Right lung (tissue), 5 donors: ENCODE data around the gene RNF187. TPM values are rescaled to one million over a fixed set of nuclear protein-coding genes. Genes with fewer than 3 reads are reported as not detected.

Experiments
- DNase-seq, 2 donors: peaks; one replicate each; pipeline ENCODE4 v3.0.0-alpha.2; 2013
- polyA plus RNA-seq, 5 donors: library from polyadenylated mRNA; unstranded; fragments of 120-200 nt; gene quantifications; one replicate each; pipeline versions ENCODE4 v1.2.1 to v1.2.3, GENCODE V29; 2013; ENCODE audit warnings: inconsistent platforms in 1 of 5, low replicate concordance in 1 of 5; ENCODE audit not compliant: insufficient read length in 5 of 5, insufficient read depth in 1 of 5

Gene RNF187
- polyA plus RNA-seq, 5 donors: 57.0 to 91.0 (median 67.7) TPM

GRCh38 chr1:228542376-228542775, 55.2 kb downstream of the RNF187 start:
- no peak for DNase-seq

DNA sequence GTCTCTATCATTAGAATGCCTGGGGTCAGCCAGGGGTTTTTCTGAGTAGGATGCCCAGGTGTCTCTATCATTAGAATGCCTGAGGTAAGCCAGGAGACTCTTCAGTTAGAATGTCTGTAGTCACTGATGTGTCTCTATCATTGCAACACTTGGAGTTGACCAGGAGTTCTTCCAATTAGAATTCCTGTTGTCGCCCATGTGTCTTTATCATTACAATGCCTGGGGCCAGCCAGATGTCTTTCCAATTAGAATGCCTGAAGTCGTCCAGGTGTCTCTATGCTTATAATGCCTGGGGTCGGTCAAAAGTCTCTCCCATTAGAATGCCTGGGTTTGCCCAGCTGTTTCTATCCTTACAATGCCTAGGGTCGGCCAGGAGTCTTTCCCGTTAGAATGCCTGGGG, 55.8 kb downstream of the RNF187 start:
- no peak for DNase-seq

DNA sequence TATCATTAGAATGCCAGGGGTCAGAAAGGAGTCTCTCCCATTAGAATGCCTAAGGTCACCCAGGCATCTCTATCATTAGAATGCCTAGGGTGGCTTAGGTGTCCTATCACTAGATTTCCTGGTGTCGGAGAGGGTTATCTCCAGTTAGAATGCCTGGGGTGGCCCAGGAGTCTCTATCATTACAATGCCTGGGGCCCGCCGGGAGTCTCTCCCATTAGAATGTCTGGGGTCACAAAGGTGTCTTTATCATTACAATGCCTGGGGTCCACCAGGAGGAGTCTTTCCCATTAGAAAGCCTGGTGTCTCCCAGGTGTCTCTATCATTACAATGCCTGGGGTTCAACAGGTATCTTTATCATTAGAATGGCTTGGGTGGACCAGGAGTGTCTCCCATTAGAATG, 56.2 kb downstream of the RNF187 start:
- DNase-seq: no peak

DNA sequence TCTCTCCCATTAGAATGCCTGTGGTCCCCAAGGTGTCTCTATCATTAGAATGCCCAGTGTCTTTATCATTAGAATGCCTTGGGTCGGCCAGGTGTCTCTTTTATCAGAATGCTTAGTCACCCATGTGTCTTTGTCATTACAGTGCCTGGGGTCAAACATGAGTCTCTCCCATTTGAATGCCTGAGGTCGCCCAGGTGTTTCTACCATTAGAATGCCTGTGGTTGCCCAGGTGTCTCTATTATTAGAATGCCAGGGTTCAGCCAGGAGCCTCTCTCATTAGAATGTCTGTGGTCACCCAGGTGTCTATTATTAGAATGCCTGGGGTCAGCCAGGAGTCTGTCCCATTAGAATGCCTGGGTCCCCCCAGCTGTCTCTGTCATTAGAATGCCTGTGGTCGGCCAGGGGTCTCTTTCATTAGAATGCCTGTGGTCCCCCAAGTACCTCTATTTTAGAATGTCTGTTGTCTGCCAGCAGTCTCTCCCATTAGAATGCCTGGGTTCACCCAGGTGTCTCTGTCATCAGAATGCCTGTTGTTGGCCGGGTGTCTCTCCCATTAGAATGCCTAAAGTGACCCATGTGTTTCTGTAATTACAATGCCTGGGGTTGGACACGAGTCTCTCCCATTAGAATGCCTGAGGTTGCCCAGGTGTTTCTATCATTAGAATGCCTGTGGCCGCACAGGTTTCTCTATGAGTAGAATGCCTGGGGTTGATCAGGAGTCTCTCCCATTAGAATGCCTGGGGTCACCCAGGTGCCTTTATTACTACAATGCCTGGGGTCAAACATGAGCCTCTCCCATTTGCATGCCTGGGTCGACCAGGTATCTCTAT, 57.1 kb downstream of the RNF187 start:
- DNase-seq: no peak

DNA sequence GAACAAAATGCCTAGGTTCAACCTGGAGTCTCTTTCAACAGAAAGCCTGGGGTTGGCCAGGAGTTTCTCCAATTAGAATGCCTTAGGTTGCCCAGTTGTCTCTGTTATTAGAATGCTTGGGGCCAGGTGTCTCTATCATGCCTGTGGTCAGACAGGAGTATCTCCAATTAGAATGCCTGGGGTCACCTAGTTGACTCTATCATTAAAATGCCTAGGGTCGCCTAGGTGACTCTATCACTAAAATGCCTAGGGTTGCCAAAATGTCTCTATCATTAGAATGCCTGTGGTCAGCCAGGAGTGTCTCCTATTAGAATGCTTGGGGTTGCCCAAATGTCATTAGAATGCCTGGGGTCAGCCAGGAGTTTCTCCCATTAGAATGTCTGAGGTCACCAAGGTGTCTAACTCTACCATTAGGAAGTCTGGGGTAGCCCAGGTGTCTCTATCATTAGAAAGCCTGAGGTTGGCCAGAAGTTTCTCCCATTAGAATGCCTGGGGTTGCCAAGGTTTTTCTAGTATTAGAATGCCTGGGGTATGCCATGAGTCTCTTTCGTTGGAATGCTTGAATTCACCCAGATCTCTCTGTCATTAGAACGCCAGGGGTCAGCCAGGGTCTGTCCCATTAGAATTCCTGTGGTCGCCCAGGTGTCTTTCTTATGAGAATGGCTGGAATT, 57.9 kb downstream of the RNF187 start:
- no peak for DNase-seq

Other genes with a start within 250 kb of the RNF187 start
- 10 to 100 TPM in 4 of 5 donors, 1 to 10 TPM in 1; 8.7 to 15.4 (median 11.4) TPM for gene TRIM11, start 80.5 kb upstream of the RNF187 start, polyA plus RNA-seq
- 1 to 10 TPM; 2.3 to 3.9 (median 3.0) TPM for gene TRIM17, start 70.5 kb upstream of the RNF187 start, polyA plus RNA-seq
- gene RHOU, start 248.1 kb downstream of the RNF187 start, polyA plus RNA-seq: 10 to 100 TPM; 56.1 to 66.0 (median 58.9) TPM